ENCODE measurements around the gene CFAP299.
"Not testable (repeated sequence)": the region's sequence is repeated elsewhere in the genome, so short reads cannot be mapped to it uniquely, and the experiment has no call there.

CFAP299 gene

GRCh38 chr4:80614319-80614718, 278.8 kb downstream of the CFAP299 start:
- DNase-seq, result no peak

- DNase-seq, result no peak
These were observed 279.6 kb downstream of the CFAP299 start for GRCh38 chr4:80615099-80615498.

GRCh38 chr4:80619070-80619674, 283.6 kb downstream of the CFAP299 start:
- no peak for DNase-seq

GRCh38 chr4:80631861-80632260, 296.3 kb downstream of the CFAP299 start:
- no peak for DNase-seq

GRCh38 chr4:80637190-80637589, 301.7 kb downstream of the CFAP299 start:
- DNase-seq, result no peak

- no peak for DNase-seq
These were observed 310.5 kb downstream of the CFAP299 start for GRCh38 chr4:80646061-80646460.

- DNase-seq, result no peak
These were observed 320.1 kb downstream of the CFAP299 start for GRCh38 chr4:80655662-80656061.

GRCh38 chr4:80670118-80670517, 334.6 kb downstream of the CFAP299 start:
- DNase-seq, result not testable (repeated sequence)

GRCh38 chr4:80678413-80678812, 342.9 kb downstream of the CFAP299 start:
- no peak for DNase-seq

GRCh38 chr4:80680934-80681333, 345.4 kb downstream of the CFAP299 start:
- no peak for DNase-seq

- peak; percentile 40 for DNase-seq
These were observed 349.7 kb downstream of the CFAP299 start for GRCh38 chr4:80685214-80685613.

GRCh38 chr4:80687736-80688135, 352.2 kb downstream of the CFAP299 start:
- DNase-seq, result not testable (repeated sequence)

- no peak for DNase-seq
These were observed 358.6 kb downstream of the CFAP299 start for GRCh38 chr4:80694171-80694570.

- no peak for DNase-seq
These were observed 369.8 kb downstream of the CFAP299 start for GRCh38 chr4:80705311-80705710.

GRCh38 chr4:80709082-80709869, 373.7 kb downstream of the CFAP299 start:
- no peak for DNase-seq

- DNase-seq, result no peak
These were observed 375.4 kb downstream of the CFAP299 start for GRCh38 chr4:80710748-80711451.

GRCh38 chr4:80711956-80712355, 376.4 kb downstream of the CFAP299 start:
- no peak for DNase-seq

- DNase-seq, result no peak
These were observed 377.9 kb downstream of the CFAP299 start for GRCh38 chr4:80713409-80713808.

GRCh38 chr4:80717204-80717603, 381.7 kb downstream of the CFAP299 start:
- no peak for DNase-seq

- DNase-seq, result no peak
These were observed 390.9 kb downstream of the CFAP299 start for GRCh38 chr4:80726471-80726870.

GRCh38 chr4:80730158-80730557, 394.6 kb downstream of the CFAP299 start:
- no peak for DNase-seq

GRCh38 chr4:80731436-80731835, 395.9 kb downstream of the CFAP299 start:
- DNase-seq, result no peak

GRCh38 chr4:80732010-80732409, 396.5 kb downstream of the CFAP299 start:
- no peak for DNase-seq

- DNase-seq, result no peak
These were observed 404.8 kb downstream of the CFAP299 start for GRCh38 chr4:80740375-80740774.
